NOMO-1 (cell line): ENCODE results near the gene CRK.

Experiments used
- DNase-seq, 2 experiments: peaks; one replicate each; lab custom pipeline; 2025; ENCODE audit not compliant: unreplicated experiment in 2 of 2; lab: John Stamatoyannopoulos, UW

CRK gene

GRCh38 chr17:1455797-1456599 is at the start of gene CRK:
Gene CRK, minus strand, starts transcription at chr17:1456232. Its CDS starts 115 bp downstream, at chr17:1456117.
- DNase-seq, result peak; percentile 91 to 94

GRCh38 chr17:1505586-1505985 is 49.6 kb upstream of the CRK start:
- no peak for DNase-seq

- no peak for DNase-seq
Observed at GRCh38 chr17:1504866-1505265, 48.8 kb upstream of the CRK start.

- DNase-seq, result no peak
Observed at GRCh38 chr17:1503699-1504098, 47.7 kb upstream of the CRK start.

- peak in 1 of 2 experiments; percentile 27 for DNase-seq
Observed at GRCh38 chr17:1498869-1499268, 42.8 kb upstream of the CRK start.

- no peak for DNase-seq
Observed at GRCh38 chr17:1498233-1498632, 42.2 kb upstream of the CRK start.

- DNase-seq, result no peak
Observed at GRCh38 chr17:1497831-1498230, 41.8 kb upstream of the CRK start.

GRCh38 chr17:1496869-1497268 is 40.8 kb upstream of the CRK start:
- no peak for DNase-seq

GRCh38 chr17:1495265-1495989 is 39.4 kb upstream of the CRK start:
- DNase-seq, result no peak

- no peak for DNase-seq
Observed at GRCh38 chr17:1494736-1495253, 38.8 kb upstream of the CRK start.

- DNase-seq, result no peak
Observed at GRCh38 chr17:1494203-1494602, 38.2 kb upstream of the CRK start.

- DNase-seq, result no peak
Observed at GRCh38 chr17:1493291-1493980, 37.4 kb upstream of the CRK start.

GRCh38 chr17:1492249-1493206 is 36.5 kb upstream of the CRK start, which contains the start of gene MYO1C:
Gene MYO1C, minus strand, starts transcription at chr17:1492686. Its CDS starts 199 bp downstream, at chr17:1492487.
- DNase-seq, result no peak

GRCh38 chr17:1491443-1492248 is 35.6 kb upstream of the CRK start:
- DNase-seq, result peak; percentile 36 to 63

GRCh38 chr17:1490643-1491442 is 34.8 kb upstream of the CRK start:
- peak; percentile 63 to 77 for DNase-seq

GRCh38 chr17:1488826-1489270 is 32.8 kb upstream of the CRK start:
- DNase-seq, result no peak

- peak; percentile 34 to 63 for DNase-seq
Observed at GRCh38 chr17:1487939-1488825, 32.1 kb upstream of the CRK start.
